Naive thymus-derived CD4-positive, alpha-beta T cell (primary cell): ENCODE data around the gene KIRREL1. TPM values are rescaled to one million over a fixed set of nuclear protein-coding genes. Genes with fewer than 3 reads are reported as not detected.

ENCODE experiments used
- ATAC-seq: fragments of 150-1000 bp; cut with Tn5 transposase; 2 replicates; pipeline ENCODE4 v1.10.0; 2021; ENCODE audit warnings: mild to moderate bottlenecking, moderate library complexity
- CTCF ChIA-PET: fragments of 350-600 bp; sonication (Branson Sonifier 250); formaldehyde crosslinking; loops from one replicate; lab custom pipeline; 2021; ENCODE audit warnings: antibody characterized with exemption; lab: Charles Lee
- POLR2A ChIA-PET: fragments of 350-600 bp; sonication (Branson Sonifier 250); formaldehyde crosslinking; loops from one replicate; lab custom pipeline; 2021; ENCODE audit warnings: antibody characterized with exemption, inconsistent platforms; lab: Charles Lee
- DNase-seq, 9 donors: peaks; one replicate each; pipeline versions ENCODE4 v3.0.0 to v3.0.0-alpha.2; 2020 to 2022; ENCODE audit warnings: mixed read lengths in 1 of 9
- H3K27ac ChIP-seq: one replicate; pipeline ENCODE4 v1.7.0; 2013; ENCODE audit warnings: mild to moderate bottlenecking, low read depth, low read length, moderate library complexity
- H3K27me3 ChIP-seq, 2 donors: one replicate each; pipeline ENCODE4 v1.7.0; 2013; ENCODE audit warnings: low read length in 2 of 2, mild to moderate bottlenecking in 2 of 2, moderate library complexity in 2 of 2; ENCODE audit not compliant: control insufficient read depth in 2 of 2, insufficient read depth in 2 of 2
- H3K36me3 ChIP-seq, 3 experiments: 1 replicate in 2 of 3; 2 replicates in 1 of 3; pipeline ENCODE4 v1.7.0; 2013; ENCODE audit warnings: low read length in 3 of 3, mild to moderate bottlenecking in 3 of 3, moderate library complexity in 1 of 3; ENCODE audit not compliant: insufficient read depth in 3 of 3, control insufficient read depth in 2 of 3
- H3K4me1 ChIP-seq, 2 donors: one replicate each; pipeline ENCODE4 v1.7.0; 2013; ENCODE audit warnings: low read length in 2 of 2, mild to moderate bottlenecking in 2 of 2, moderate library complexity in 1 of 2; ENCODE audit not compliant: control insufficient read depth in 2 of 2, insufficient read depth in 2 of 2
- H3K4me3 ChIP-seq: 2 replicates; pipeline ENCODE4 v1.7.0; 2013; ENCODE audit warnings: mild to moderate bottlenecking, low read length
- H3K9me3 ChIP-seq, 3 experiments: 1 replicate in 2 of 3; 2 replicates in 1 of 3; pipeline ENCODE4 v1.7.0; 2013; ENCODE audit warnings: low read length in 3 of 3; ENCODE audit not compliant: control insufficient read depth in 2 of 3
- H3K27ac Mint-ChIP-seq, 9 donors: one replicate each; pipeline ENCODE4 v1.8.0; 2020 to 2022; ENCODE audit warnings: mixed read lengths in 9 of 9, mild to moderate bottlenecking in 8 of 9, moderate library complexity in 5 of 9, inconsistent platforms in 2 of 9
- H3K27me3 Mint-ChIP-seq, 5 donors: one replicate each; pipeline ENCODE4 v1.8.0; 2021 to 2022; ENCODE audit warnings: mixed read lengths in 5 of 5, mild to moderate bottlenecking in 1 of 5
- H3K36me3 Mint-ChIP-seq, 5 donors: one replicate each; pipeline ENCODE4 v1.8.0; 2020 to 2022; ENCODE audit warnings: mixed read lengths in 5 of 5, mild to moderate bottlenecking in 3 of 5, inconsistent platforms in 1 of 5
- H3K4me1 Mint-ChIP-seq, 7 donors: one replicate each; pipeline ENCODE4 v1.8.0; 2020 to 2022; ENCODE audit warnings: mixed read lengths in 7 of 7, mild to moderate bottlenecking in 3 of 7, inconsistent platforms in 1 of 7
- H3K4me3 Mint-ChIP-seq, 10 donors: one replicate each; pipeline ENCODE4 v1.8.0; 2020 to 2022; ENCODE audit warnings: mild to moderate bottlenecking in 10 of 10, mixed read lengths in 10 of 10, moderate library complexity in 6 of 10, inconsistent platforms in 2 of 10
- H3K9me3 Mint-ChIP-seq, 11 donors: one replicate each; pipeline ENCODE4 v1.8.0; 2020 to 2022; ENCODE audit warnings: mixed read lengths in 11 of 11, mild to moderate bottlenecking in 4 of 11, inconsistent platforms in 1 of 11, moderate library complexity in 1 of 11
- intact Hi-C, 2 donors: fragments of 100-400 bp; cut with micrococcal nuclease; formaldehyde crosslinking; loops; one replicate each; pipeline ENCODE4 v1.15.1; 2023
- polyA plus RNA-seq, 2 donors: library from polyadenylated mRNA; unstranded; fragments of 300-500 nt; fragmentation: Illumina TruSeq; gene quantifications; one replicate each; pipeline ENCODE4 v1.2.3, GENCODE V29; 2021
- total RNA-seq, 6 experiments: library from RNA in 5 of 6; stranded (reverse) in 5 of 6; gene quantifications; 1 replicate in 5 of 6; 2 replicates in 1 of 6; pipeline ENCODE4 v1.2.3 and lab custom pipeline; 2021 to 2026

The KIRREL1 gene
- total and polyA plus RNA-seq, 7 experiments from 2014 or later = not detected

DNA sequence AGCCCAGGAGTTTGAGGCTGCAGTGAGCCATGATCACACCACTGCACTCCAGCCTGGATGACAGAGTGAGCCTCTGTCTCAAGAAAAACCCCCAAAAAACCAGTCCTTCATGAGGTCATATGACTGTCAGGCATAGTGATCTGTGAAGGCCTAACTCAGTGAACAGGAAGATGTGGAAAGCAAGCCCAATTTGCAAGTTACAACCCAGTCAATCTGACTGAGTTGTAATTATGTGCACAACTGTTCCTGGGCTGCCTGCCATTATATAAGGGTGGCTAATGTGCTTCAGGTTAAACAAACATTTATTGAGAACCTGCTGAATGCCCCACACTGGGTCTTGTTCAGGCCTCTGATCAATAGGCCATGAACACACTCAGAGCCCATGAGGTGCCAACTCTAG lies 38.2 kb upstream of the KIRREL1 start:
- Histone ChIP-seq H3K36me3 (no peaks in the 10 kb centered on the region), H3K4me1 (no peaks in the 10 kb centered on the region), H3K27ac (no peak overlapping the region), H3K4me3 (no peak overlapping the region), H3K9me3 (no peaks in the 10 kb centered on the region), H3K27me3 (no peaks in the 10 kb centered on the region)
- Mint-ChIP-seq H3K27me3 (peaks cover 21 to 66% (median 46%) of the 10 kb centered on the region in 5 donors), H3K36me3 (no peaks in the 10 kb centered on the region), H3K9me3 (no peaks in the 10 kb centered on the region), H3K4me3 (no peak overlapping the region), H3K27ac (no peak overlapping the region), H3K4me1 (no peaks in the 10 kb centered on the region)
- ChIA-PET CTCF (no interaction called here), POLR2A (no interaction called here)
- ATAC-seq (no peak), DNase-seq (no peak)
- intact Hi-C loops = no loop called here

DNA sequence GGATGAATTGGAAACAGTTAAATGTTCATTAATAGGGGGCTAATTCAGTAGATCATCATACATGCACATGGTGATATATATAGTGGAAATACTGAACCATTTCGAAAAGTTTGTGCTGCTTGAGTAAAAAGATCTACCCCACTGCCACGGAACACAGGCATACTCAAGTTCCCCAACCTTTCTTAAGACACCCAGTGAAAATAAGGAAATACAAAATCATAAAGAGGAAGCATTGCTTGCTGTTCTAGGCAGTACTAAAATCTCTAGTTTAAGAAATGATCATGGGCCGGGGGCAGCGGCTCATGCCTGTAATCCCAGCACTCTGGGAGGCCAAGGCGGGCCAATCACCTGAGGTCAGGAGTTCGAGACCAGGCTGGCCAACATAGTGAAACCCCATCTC lies 37.6 kb upstream of the KIRREL1 start:
- no peaks in the 10 kb centered on the region for H3K27me3 ChIP-seq
- no peak overlapping the region for H3K27ac Mint-ChIP-seq
- ChIA-PET POLR2A (no interaction called here), CTCF (no interaction called here)
- no peak overlapping the region for H3K4me3 Mint-ChIP-seq
- no peak overlapping the region for H3K27ac ChIP-seq
- intact Hi-C loops = no loop called here
- ATAC-seq (peak; percentile 60), DNase-seq (no peak)
- no peaks in the 10 kb centered on the region for H3K9me3 ChIP-seq
- no peaks in the 10 kb centered on the region for H3K4me1 ChIP-seq
- no peaks in the 10 kb centered on the region for H3K4me1 Mint-ChIP-seq
- no peaks in the 10 kb centered on the region for H3K36me3 ChIP-seq
- no peak overlapping the region for H3K4me3 ChIP-seq
- H3K27me3 Mint-ChIP-seq = peaks cover 21 to 66% (median 43%) of the 10 kb centered on the region in 5 donors
- H3K9me3 Mint-ChIP-seq = no peaks in the 10 kb centered on the region
- H3K36me3 Mint-ChIP-seq = no peaks in the 10 kb centered on the region

DNA sequence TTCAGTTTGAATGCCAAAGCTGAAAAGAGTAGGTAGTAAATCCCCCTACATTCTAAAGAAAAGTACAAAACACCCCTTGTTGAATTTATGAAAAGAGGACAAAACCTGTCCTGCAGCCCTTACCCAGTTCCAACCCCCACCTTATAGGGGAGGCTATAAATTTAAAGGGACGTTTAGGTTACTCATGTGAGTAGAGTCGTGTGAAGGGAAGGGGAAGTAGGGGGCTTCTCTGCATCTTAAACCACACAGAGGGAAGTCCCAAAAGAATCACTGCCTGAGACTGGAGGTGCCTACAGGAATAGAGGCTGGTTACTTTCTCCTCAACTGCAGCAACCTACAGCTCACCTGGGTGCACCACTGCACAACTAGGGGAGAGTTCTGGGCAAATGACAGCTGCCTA lies 36.7 kb upstream of the KIRREL1 start:
- no peak overlapping the region for H3K4me3 ChIP-seq

DNA sequence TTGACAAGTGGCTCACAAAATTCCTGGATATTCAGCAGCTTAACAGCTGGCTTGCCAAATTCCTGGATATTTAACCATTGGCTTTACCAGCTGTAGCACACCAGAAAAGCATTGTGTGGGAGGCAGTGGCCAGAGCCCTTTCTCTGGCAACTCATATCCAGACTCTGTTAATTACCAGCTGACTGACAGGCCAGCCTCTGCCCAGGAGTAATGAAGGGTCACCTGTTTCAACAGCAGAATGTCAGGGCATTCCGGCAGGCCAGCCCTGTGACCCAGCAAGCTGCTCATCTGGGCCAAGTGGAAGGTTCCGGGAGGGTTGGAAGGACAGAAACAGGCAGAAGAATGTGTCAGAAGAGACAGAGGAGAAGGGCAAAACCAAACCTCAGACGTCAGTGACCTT lies 35.2 kb upstream of the KIRREL1 start:
- Mint-ChIP-seq H3K27me3 (peaks cover 17 to 61% (median 53%) of the 10 kb centered on the region in 5 donors), H3K27ac (no peak overlapping the region), H3K4me3 (no peak overlapping the region), H3K4me1 (no peaks in the 10 kb centered on the region), H3K36me3 (no peaks in the 10 kb centered on the region), H3K9me3 (no peaks in the 10 kb centered on the region)
- no peaks in the 10 kb centered on the region for H3K27me3 ChIP-seq
- POLR2A ChIA-PET = no interaction called here
- no peak overlapping the region for H3K27ac ChIP-seq
- H3K4me1 ChIP-seq = no peaks in the 10 kb centered on the region
- H3K36me3 ChIP-seq = no peaks in the 10 kb centered on the region
- CTCF ChIA-PET = interaction anchor here (1.0 kb wide), 1 partner anchor 245 kb away, joined by 3 read pairs; no protein-coding TSS in a partner anchor
- no peak overlapping the region for H3K4me3 ChIP-seq
- DNase-seq (no peak), ATAC-seq (no peak)
- intact Hi-C loops = no loop called here
- H3K9me3 ChIP-seq = no peaks in the 10 kb centered on the region

More for the DNA sequence above, 36.7 kb upstream of the KIRREL1 start:
- no peaks in the 10 kb centered on the region for H3K36me3 ChIP-seq
- DNase-seq = no peak
- no peaks in the 10 kb centered on the region for H3K4me1 ChIP-seq
- H3K27me3 Mint-ChIP-seq = peaks cover 21 to 62% (median 49%) of the 10 kb centered on the region in 5 donors
- H3K4me3 Mint-ChIP-seq = no peak overlapping the region
- CTCF ChIA-PET = no interaction called here
- POLR2A ChIA-PET = no interaction called here
- no peak for ATAC-seq
- H3K4me1 Mint-ChIP-seq = no peaks in the 10 kb centered on the region
- H3K27me3 ChIP-seq = no peaks in the 10 kb centered on the region
- H3K9me3 Mint-ChIP-seq = no peaks in the 10 kb centered on the region
- no peaks in the 10 kb centered on the region for H3K9me3 ChIP-seq
- no peak overlapping the region for H3K27ac ChIP-seq
- intact Hi-C loops = no loop called here
- no peak overlapping the region for H3K27ac Mint-ChIP-seq
- H3K36me3 Mint-ChIP-seq = no peaks in the 10 kb centered on the region

DNA sequence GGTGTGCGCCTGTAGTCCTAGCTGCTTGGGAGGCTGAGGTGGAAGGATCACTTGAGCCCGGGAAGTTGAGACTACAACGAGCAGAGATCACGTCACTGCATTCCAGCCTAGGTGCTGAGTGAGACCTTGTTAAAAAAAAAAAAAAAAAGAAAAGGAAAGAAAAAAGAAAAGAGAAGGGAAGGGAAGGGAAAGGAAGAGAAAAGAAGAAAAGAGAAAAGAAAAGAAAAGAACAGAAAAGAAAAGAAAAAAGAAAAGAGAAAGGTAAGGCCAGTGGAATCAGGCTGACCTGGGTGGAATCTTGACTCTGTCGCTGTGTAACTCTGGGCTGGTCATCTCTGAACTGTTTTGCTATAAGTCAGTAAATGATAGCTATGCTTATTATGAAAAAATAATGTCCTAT lies 33.7 kb upstream of the KIRREL1 start:
- peaks cover 14 to 63% (median 52%) of the 10 kb centered on the region in 5 donors for H3K27me3 Mint-ChIP-seq
- H3K9me3 Mint-ChIP-seq = no peaks in the 10 kb centered on the region
- no peak for DNase-seq
- ATAC-seq = no peak
- H3K4me3 Mint-ChIP-seq = no peak overlapping the region
- Histone ChIP-seq H3K4me3 (no peak overlapping the region), H3K9me3 (no peaks in the 10 kb centered on the region), H3K27me3 (no peaks in the 10 kb centered on the region), H3K36me3 (no peaks in the 10 kb centered on the region), H3K27ac (no peak overlapping the region), H3K4me1 (no peaks in the 10 kb centered on the region)
- intact Hi-C loops = loop anchor here in 1 of 2 donors (5.0 to 10.0 kb wide), 2 partner anchors 1035 to 1253 kb away; no protein-coding TSS in a partner anchor
- ChIA-PET POLR2A (no interaction called here), CTCF (interaction anchor here (1.0 kb wide), 1 partner anchor 31 kb away, joined by 4 read pairs; no protein-coding TSS in a partner anchor)
- H3K4me1 Mint-ChIP-seq = no peaks in the 10 kb centered on the region
- H3K36me3 Mint-ChIP-seq = no peaks in the 10 kb centered on the region
- H3K27ac Mint-ChIP-seq = no peak overlapping the region

DNA sequence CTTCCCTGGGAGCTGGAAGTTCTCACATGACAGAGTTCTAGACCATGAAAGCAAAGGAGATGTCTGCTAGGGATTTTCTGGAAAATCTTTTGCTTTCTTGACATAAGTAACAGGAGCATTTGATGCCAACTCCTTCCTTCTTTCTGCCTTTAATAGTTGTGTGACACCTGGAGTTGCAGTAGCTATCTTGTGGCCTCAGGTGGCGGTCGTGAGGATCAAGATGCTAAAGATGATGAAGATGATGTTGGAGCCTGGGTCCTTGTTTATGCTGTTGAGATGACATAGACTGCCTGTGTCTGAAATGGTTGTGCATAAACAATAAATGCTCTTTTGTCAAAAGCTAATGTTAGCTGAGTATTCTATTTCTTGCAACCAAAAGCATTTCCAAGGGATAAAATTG lies 32.7 kb upstream of the KIRREL1 start:
- intact Hi-C loops = loop anchor here in 1 of 2 donors (5.0 to 10.0 kb wide), 2 partner anchors 1034 to 1252 kb away; no protein-coding TSS in a partner anchor
- Histone ChIP-seq H3K36me3 (no peaks in the 10 kb centered on the region), H3K9me3 (no peaks in the 10 kb centered on the region), H3K4me1 (no peaks in the 10 kb centered on the region), H3K27me3 (no peaks in the 10 kb centered on the region), H3K4me3 (no peak overlapping the region), H3K27ac (no peak overlapping the region)
- ATAC-seq = no peak
- no peaks in the 10 kb centered on the region for H3K36me3 Mint-ChIP-seq
- no peak for DNase-seq
- POLR2A ChIA-PET = no interaction called here
- H3K4me3 Mint-ChIP-seq = no peak overlapping the region
- H3K27me3 Mint-ChIP-seq = peaks cover 13 to 72% (median 49%) of the 10 kb centered on the region in 5 donors
- CTCF ChIA-PET = interaction anchor here (0.5 to 1.0 kb wide), 2 partner anchors 30 to 166 kb away, joined by 3 to 4 read pairs; no protein-coding TSS in a partner anchor
- H3K27ac Mint-ChIP-seq = no peak overlapping the region
- H3K9me3 Mint-ChIP-seq = no peaks in the 10 kb centered on the region
- H3K4me1 Mint-ChIP-seq = no peaks in the 10 kb centered on the region
